ENCODE measurements around the gene ARL3. TPM values are rescaled to one million over a fixed set of nuclear protein-coding genes. Genes with fewer than 3 reads are reported as not detected.

Gene ARL3
- total and polyA plus RNA-seq, 2 of the 4 experiments (the other 2 are of a cell fraction), result 5.0 to 14.3 TPM

DNA sequence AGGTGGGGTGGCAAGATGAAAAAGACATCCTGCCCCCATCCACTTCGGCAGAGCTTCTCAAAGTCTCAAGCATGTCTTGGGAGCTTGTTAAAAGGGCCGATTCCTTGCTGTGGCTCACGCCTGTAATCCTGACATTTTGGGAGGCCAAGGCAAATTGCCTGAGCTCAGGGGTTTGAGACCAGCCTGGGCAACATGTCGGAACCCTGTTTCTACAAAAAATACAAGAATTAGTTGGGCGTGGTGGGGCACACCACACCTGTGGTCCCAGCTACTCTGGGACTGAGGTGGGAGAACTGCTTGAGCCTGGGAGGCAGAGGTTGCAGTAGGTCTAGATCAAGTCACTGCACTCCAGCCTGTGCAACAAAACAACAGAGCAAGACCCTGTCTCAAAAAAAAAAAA lies 55.4 kb downstream of the ARL3 start:
- H3K56ac ChIP-seq (ENCODE audit: extremely low read depth, insufficient read depth, low read length), result no peak overlapping the region
- ChIA-PET POLR2A (ENCODE audit: unreplicated experiment) (no interaction called here), CTCF (no interaction called here)
- H2BK5ac ChIP-seq (ENCODE audit: low read depth, low read length, poor library complexity, severe bottlenecking), result no peak overlapping the region
- H3K4ac ChIP-seq (ENCODE audit: low read depth, low read length), result no peak overlapping the region
- no peaks in the 10 kb centered on the region for H3K9me3 ChIP-seq (ENCODE audit: control insufficient read depth, insufficient read depth, low read length)
- in situ Hi-C loops (cut with MboI; ENCODE audit: low sequenced_read_pairs) (no loop called here), dilution Hi-C loops (cut with HindIII; ENCODE audit: low sequenced_read_pairs, unreplicated experiment) (no loop called here), intact Hi-C loops (cut with micrococcal nuclease) (no loop called here)
- BruUV-seq (replicated peaks), result no TSS peak
- H3K9me1 ChIP-seq (ENCODE audit: insufficient read depth, low read length), result peaks cover 21% of the 10 kb centered on the region
- 82% methylated on average over 5 of the region's 5 CpGs; no CpG with 5 or more reads in 1 of the 2 experiments for WGBS, 2 experiments (ENCODE audit: extremely low coverage in 2 of 2, insufficient read length in 1 of 2)
- no peak overlapping the region for H3K4me3 ChIP-seq (ENCODE audit: insufficient read depth, low read depth, low read length)
- H3K79me1 ChIP-seq (ENCODE audit: low read depth in 1 of 2, low read length in 2 of 2), result peaks cover 5 to 66% of the 10 kb centered on the region in 2 experiments
- H3K18ac ChIP-seq (ENCODE audit: low read depth, low read length), result no peak overlapping the region
- no peak overlapping the region for H3K9ac ChIP-seq (ENCODE audit: low read depth, low read length)
- H3K14ac ChIP-seq (replicated peaks; ENCODE audit: low read depth, low read length), result no peak overlapping the region
- H3K4me1 ChIP-seq (ENCODE audit: control insufficient read depth, insufficient read depth, low read length), result peaks cover 16% of the 10 kb centered on the region
- no peak overlapping the region for H2BK20ac ChIP-seq (ENCODE audit: low read depth, low read length)
- DNase-seq (no peak), ATAC-seq (ENCODE audit: low read depth) (no peak)
- H2BK120ac ChIP-seq (ENCODE audit: low read depth, low read length), result no peak overlapping the region
- H2AK5ac ChIP-seq (ENCODE audit: low read depth, low read length), result no peak overlapping the region
- H2BK15ac ChIP-seq (ENCODE audit: low read depth, low read length), result no peak overlapping the region
- no peaks in the 10 kb centered on the region for H3K27me3 ChIP-seq (ENCODE audit: control insufficient read depth, insufficient read depth, low read length)
- no peak overlapping the region for H2AFZ ChIP-seq (replicated peaks; ENCODE audit: low read length, poor library complexity)
- H4K5ac ChIP-seq (ENCODE audit: low read depth, low read length), result no peak overlapping the region
- TF ChIP-seq RCOR1 (IDR thresholded peaks at IDR 0.05; ENCODE audit: insufficient replicate concordance, low read length) (no peak), CHD1 (IDR thresholded peaks at IDR 0.05; ENCODE audit: low read depth, low read length) (no peak), MXI1 (IDR thresholded peaks at IDR 0.05; ENCODE audit: borderline replicate concordance, low read depth, low read length) (no peak), MAFK (IDR thresholded peaks at IDR 0.05; ENCODE audit: low read depth, low read length) (no peak), BHLHE40 (IDR thresholded peaks at IDR 0.05; ENCODE audit: low read depth, low read length) (no peak), ELK1 (IDR thresholded peaks at IDR 0.05; ENCODE audit: borderline replicate concordance, low read depth, low read length) (no peak)
- peaks cover 64% of the 10 kb centered on the region for H4K20me1 ChIP-seq (ENCODE audit: insufficient read depth, low read length)
- H4K91ac ChIP-seq (ENCODE audit: insufficient read depth, low read depth, low read length), result no peak overlapping the region
- H4K8ac ChIP-seq (ENCODE audit: low read depth in 2 of 2, low read length in 2 of 2), result no peak overlapping the region
- no peak overlapping the region for H3K27ac ChIP-seq (ENCODE audit: insufficient read depth, low read length)
- no peak overlapping the region for H2AK9ac ChIP-seq (replicated peaks; ENCODE audit: low read depth, low read length, poor library complexity)
- H3K4me2 ChIP-seq (ENCODE audit: low read depth, low read length), result no peak overlapping the region
- H3K36me3 ChIP-seq (ENCODE audit: control insufficient read depth, insufficient read depth, low read length), result peaks cover 48% of the 10 kb centered on the region
- no peak overlapping the region for H3K23ac ChIP-seq (ENCODE audit: low read depth, low read length)

Measured in IMR-90 (cell line).